ENCODE results near the gene FAM240A. TPM values are rescaled to one million over a fixed set of nuclear protein-coding genes. Genes with fewer than 3 reads are reported as not detected.

Gene FAM240A
- total and polyA plus RNA-seq, 2 experiments from 2014 or later = 0.18 TPM; not detected in 1

GRCh38 chr3:46629551-46630517, 17.5 kb downstream of the FAM240A start (continued):
- TF ChIP-seq POLR2AphosphoS5 (IDR thresholded peaks at IDR 0.05; ENCODE audit: low read depth) (0 out of 2 replicates have a peak, but pooled peaks have one; percentile 34), ZNF114 (CRISPR knock-in tag; IDR thresholded peaks at IDR 0.05) (no peak), REST (IDR thresholded peaks at IDR 0.05; ENCODE audit: unreplicated experiment) (no peak), STAT1 (IDR thresholded peaks at IDR 0.05; ENCODE audit: unreplicated experiment) (no peak), CTCF (conservative IDR thresholded peaks at IDR 0.05; ENCODE audit: low read depth in 2 of 2) (peak; percentile 87 to 98), EZH2phosphoT487 (IDR thresholded peaks at IDR 0.05; ENCODE audit: unreplicated experiment) (no peak), NANOG (IDR thresholded peaks at IDR 0.05; ENCODE audit: borderline replicate concordance) (no peak)

- Mint-ChIP-seq H3K36me3 (ENCODE audit: low read depth) (peaks cover 3% of the 10 kb centered on the region; the same call in 1 of the 3 replicates), H3K4me3 (no peak overlapping the region), H3K27ac (no peak overlapping the region), H3K27me3 (ENCODE audit: insufficient read depth, low read depth, poor library complexity) (peaks cover 5% of the 10 kb centered on the region), H3K4me1 (peaks cover 27% of the 10 kb centered on the region), H3K9me3 (no peaks in the 10 kb centered on the region)
- Histone ChIP-seq H4K20me1 (replicated peaks; ENCODE audit: insufficient read depth) (no peaks in the 10 kb centered on the region), H3K27ac (ENCODE audit: low read depth) (no peak overlapping the region), H3K36me3 (ENCODE audit: insufficient read depth) (no peaks in the 10 kb centered on the region), H3K79me2 (replicated peaks; ENCODE audit: insufficient read depth) (no peaks in the 10 kb centered on the region), H2AFZ (peak overlapping the region; percentile 52; the same call in 1 of the 2 replicates), H3F3A (replicated peaks; ENCODE audit: low read depth) (peaks cover 7% of the 10 kb centered on the region), H3K4me3 (no peak overlapping the region), H3K9me2 (ENCODE audit: insufficient read depth) (peaks cover under 1% of the 10 kb centered on the region; the same call in 1 of the 2 replicates), H3K4me2 (no peak overlapping the region), H3K4me1 (ENCODE audit: insufficient read depth) (peaks cover 12% of the 10 kb centered on the region), H3K27me3 (ENCODE audit: insufficient read depth) (no peaks in the 10 kb centered on the region)
- ATAC-seq = no peak
- DNase-seq (ENCODE audit: low spot score) = no peak
- TF ChIP-seq CTCF (conservative IDR thresholded peaks at IDR 0.05; ENCODE audit: low read depth in 2 of 2) = no peak
- no peak for TF ChIP-seq ZNF462 (CRISPR knock-in tag; IDR thresholded peaks at IDR 0.05)
- TF ChIP-seq ZNF331 (CRISPR knock-in tag; IDR thresholded peaks at IDR 0.05; ENCODE audit: low read depth) = no peak
These were observed 20.5 kb downstream of the FAM240A start for GRCh38 chr3:46632792-46633191.

All from GM23338 (cell line).